A549 (cell line): ENCODE results near the gene TP53I11. TPM values are rescaled to one million over a fixed set of nuclear protein-coding genes. Genes with fewer than 3 reads are reported as not detected.

ENCODE experiments used
- ATAC-seq, 2 experiments: fragments of 200-7000 bp in 1 of 2; fragments of >200 bp in 1 of 2; cut with Nextera tagmentation in 1 of 2; cut with Tn5 transposase in 1 of 2; 3 replicates each; pipeline versions ENCODE4 v1.8.0 to v1.9.1; 2018 to 2020; ENCODE audit warnings: mild to moderate bottlenecking in 1 of 2, moderate library complexity in 1 of 2
- CTCF ChIA-PET: fragments of 300-600 bp; sonication (Branson Sonifier 250); formaldehyde crosslinking; extraction: SDS; loops from one replicate; lab custom pipeline; 2021; ENCODE audit warnings: antibody characterized with exemption, inconsistent platforms; lab: Yijun Ruan, JAX
- POLR2A ChIA-PET: fragments of 350-600 bp; formaldehyde crosslinking; extraction: SDS; loops from one replicate; lab custom pipeline; 2021; ENCODE audit warnings: antibody characterized with exemption, inconsistent platforms; lab: Yijun Ruan, JAX
- DNase-seq, 2 experiments: peaks; one replicate each; pipeline versions ENCODE4 v3.0.0 to v3.0.0-alpha.2; 2011 to 2016; ENCODE audit warnings: low read depth in 1 of 2, low spot score in 1 of 2
- FAIRE-seq: peaks from 2 replicates; lab custom pipeline; 2011; peaks lifted over from hg19 to GRCh38; lab: Jason Lieb, UNC
- H3K27ac ChIP-seq, 2 experiments: fragments of >200 bp; sonication (Bioruptor Twin); formaldehyde crosslinking; 3 replicates each; pipeline ENCODE4 v1.5.1; 2016 to 2017
- H3K4me1 ChIP-seq: fragments of >200 bp; sonication (Bioruptor Twin); formaldehyde crosslinking; 3 replicates; pipeline ENCODE4 v1.6.1; 2016
- H3K4me2 ChIP-seq: fragments of >200 bp; sonication (Bioruptor Twin); formaldehyde crosslinking; 3 replicates; pipeline ENCODE4 v1.6.1; 2016
- H3K4me3 ChIP-seq: fragments of >200 bp; sonication (Bioruptor Twin); formaldehyde crosslinking; 3 replicates; pipeline ENCODE4 v1.5.1; 2016
- H3K9me3 ChIP-seq: fragments of >200 bp; sonication (Bioruptor Twin); formaldehyde crosslinking; 3 replicates; pipeline ENCODE4 v1.6.1; 2016
- BHLHE40 ChIP-seq: IDR thresholded peaks from 2 replicates; pipeline ENCODE4 v1.6.1; 2012; ENCODE audit warnings: low read depth, low read length, inconsistent platforms
- CBX2 ChIP-seq: fragments of 200-600 bp; sonication (generic); IDR thresholded peaks from 2 replicates; pipeline ENCODE4 v1.6.1; 2016; ENCODE audit warnings: low read depth, mild to moderate bottlenecking, borderline replicate concordance
- CEBPB ChIP-seq, 2 experiments: fragments of >200 bp in 1 of 2; sonication (Bioruptor Twin) in 1 of 2; formaldehyde crosslinking in 1 of 2; IDR thresholded peaks; 2 replicates each; pipeline ENCODE4 v1.6.1; 2012 to 2016
- CHD4 ChIP-seq: fragments of 200-600 bp; sonication (generic); IDR thresholded peaks from 2 replicates; pipeline ENCODE4 v1.6.1; 2016; ENCODE audit warnings: antibody characterized with exemption, mild to moderate bottlenecking, borderline replicate concordance
- ESRRA ChIP-seq: fragments of 150-350 bp; IDR thresholded peaks from 2 replicates; pipeline ENCODE4 v1.6.1; 2014; ENCODE audit warnings: mild to moderate bottlenecking, low read length, borderline replicate concordance
- FOSB ChIP-seq: fragments of 250-450 bp; sonication (Bioruptor Pico); IDR thresholded peaks from 2 replicates; pipeline ENCODE4 v1.5.0; 2020; ENCODE audit warnings: mild to moderate bottlenecking, moderate library complexity
- FOXS1 ChIP-seq: fragments of 250-450 bp; sonication (Bioruptor Pico); IDR thresholded peaks from 2 replicates; pipeline ENCODE4 v1.5.0; 2020; ENCODE audit warnings: mild to moderate bottlenecking, moderate library complexity
- HDAC2 ChIP-seq: fragments of 200-600 bp; sonication (generic); IDR thresholded peaks from 2 replicates; pipeline ENCODE4 v1.6.1; 2016
- HEYL ChIP-seq: fragments of 250-450 bp; sonication (Bioruptor Pico); IDR thresholded peaks from 2 replicates; pipeline ENCODE4 v1.8.0; 2021; ENCODE audit warnings: mild to moderate bottlenecking, moderate library complexity
- HOXA7 ChIP-seq: fragments of 250-450 bp; sonication (Bioruptor Pico); IDR thresholded peaks from 2 replicates; pipeline ENCODE4 v1.5.0; 2020; ENCODE audit warnings: mild to moderate bottlenecking, moderate library complexity
- HOXB13 ChIP-seq: fragments of 250-450 bp; sonication (Bioruptor Pico); IDR thresholded peaks from 2 replicates; pipeline ENCODE4 v1.5.0; 2020; ENCODE audit warnings: low read depth, mild to moderate bottlenecking, moderate library complexity
- JUNB ChIP-seq: fragments of >200 bp; sonication (Bioruptor Twin); formaldehyde crosslinking; IDR thresholded peaks from 2 replicates; pipeline ENCODE4 v1.6.1; 2016
- KDM1A ChIP-seq: fragments of 200-600 bp; sonication (generic); IDR thresholded peaks from 2 replicates; pipeline ENCODE4 v1.6.1; 2016; ENCODE audit warnings: low read depth, mild to moderate bottlenecking
- KDM5A ChIP-seq: fragments of 200-600 bp; sonication (generic); IDR thresholded peaks from 2 replicates; pipeline ENCODE4 v1.6.1; 2016; ENCODE audit warnings: antibody characterized with exemption, mild to moderate bottlenecking
- MYC ChIP-seq: IDR thresholded peaks from 2 replicates; pipeline ENCODE4 v1.6.1; 2012; ENCODE audit warnings: mild to moderate bottlenecking, inconsistent platforms, low read length, improper control_type of control experiment, borderline replicate concordance
- NFE2L2 ChIP-seq: fragments of 150-350 bp; conservative IDR thresholded peaks from 2 replicates; pipeline ENCODE4 v1.6.1; 2014; ENCODE audit warnings: low read length
- NPAS2 ChIP-seq: fragments of 250-450 bp; sonication (Bioruptor Pico); IDR thresholded peaks from 2 replicates; pipeline ENCODE4 v1.8.0; 2022; ENCODE audit warnings: mild to moderate bottlenecking, moderate library complexity, borderline replicate concordance
- POLR2A ChIP-seq: IDR thresholded peaks from 2 replicates; pipeline ENCODE4 v1.6.1; 2012; ENCODE audit warnings: mild to moderate bottlenecking, low read length
- RNF2 ChIP-seq: fragments of 200-600 bp; sonication (generic); IDR thresholded peaks from 2 replicates; pipeline ENCODE4 v1.6.1; 2016; ENCODE audit warnings: low read depth, mild to moderate bottlenecking, antibody characterized with exemption, moderate library complexity, borderline replicate concordance
- SMC3 ChIP-seq: fragments of >200 bp; sonication (Bioruptor Twin); formaldehyde crosslinking; IDR thresholded peaks from 3 replicates; pipeline ENCODE4 v1.6.1; 2018; ENCODE audit warnings: inconsistent platforms
- SREBF2 ChIP-seq: fragments of 450-650 bp; IDR thresholded peaks from 2 replicates; pipeline ENCODE4 v1.6.1; 2014; ENCODE audit warnings: mild to moderate bottlenecking, moderate library complexity
- TFCP2L1 ChIP-seq: fragments of 250-450 bp; sonication (Bioruptor Pico); IDR thresholded peaks from 2 replicates; pipeline ENCODE4 v1.5.0; 2021; ENCODE audit warnings: mild to moderate bottlenecking
- TP53 ChIP-seq: fragments of 250-450 bp; sonication (Bioruptor Pico); IDR thresholded peaks from 2 replicates; pipeline ENCODE4 v1.5.0; 2021; ENCODE audit warnings: mild to moderate bottlenecking, moderate library complexity
- ZFP36 ChIP-seq: fragments of 450-650 bp; IDR thresholded peaks from 2 replicates; pipeline ENCODE4 v1.6.1; 2014; ENCODE audit warnings: borderline replicate concordance; ENCODE audit not compliant: partially characterized antibody
- ZNF302 ChIP-seq: fragments of 250-450 bp; sonication (Bioruptor Pico); IDR thresholded peaks from 2 replicates; pipeline ENCODE4 v1.9.0; 2021; ENCODE audit warnings: inconsistent platforms, mild to moderate bottlenecking, moderate library complexity
- WGBS: methylation state at CpG from one replicate; pipeline ENCODE4 v1.1.6; 2017; ENCODE audit errors: missing lambda C conversion rate; 5-methylcytosine and 5-hydroxymethylcytosine counted together
- polyA plus RNA-seq, 4 experiments: library from polyadenylated mRNA; depleted of rRNA in 3 of 4; stranded (reverse); fragments of >200 nt; fragmentation: RNase III in 1 of 4; extraction: RNeasy Plus Mini Kit Qiagen cat#74134 plus additional on column Dnase treatment in 1 of 4; gene quantifications; 2 replicates in 3 of 4; 3 replicates in 1 of 4; pipeline ENCODE4 v1.2.3, GENCODE V29; 2011 to 2017
- TF ChIP-seq, protein P1 (sequence below): IDR thresholded peaks from 2 replicates; pipeline ENCODE4 v1.6.1; 2012
- TF ChIP-seq, protein P2 (sequence below): fragments of >200 bp; sonication (Bioruptor Twin); formaldehyde crosslinking; IDR thresholded peaks from 3 replicates; pipeline ENCODE4 v1.5.1; 2016
- TF ChIP-seq, protein P3 (sequence below): fragments of 450-650 bp; IDR thresholded peaks from 2 replicates; pipeline ENCODE4 v1.6.1; 2014; ENCODE audit warnings: antibody characterized with exemption
- TF ChIP-seq, protein P4 (sequence below): IDR thresholded peaks from 2 replicates; pipeline ENCODE4 v1.6.1; 2012; ENCODE audit warnings: low read depth, borderline replicate concordance
- TF ChIP-seq, protein P5 (sequence below): fragments of 250-450 bp; sonication (Bioruptor Pico); IDR thresholded peaks from 2 replicates; pipeline ENCODE4 v1.5.0; 2021; ENCODE audit warnings: mild to moderate bottlenecking, moderate library complexity, borderline replicate concordance

The TP53I11 gene
- polyA plus RNA-seq, 2 of the 4 experiments (the other 2 are of a cell fraction) = 11.2 to 28.2 TPM

DNA sequence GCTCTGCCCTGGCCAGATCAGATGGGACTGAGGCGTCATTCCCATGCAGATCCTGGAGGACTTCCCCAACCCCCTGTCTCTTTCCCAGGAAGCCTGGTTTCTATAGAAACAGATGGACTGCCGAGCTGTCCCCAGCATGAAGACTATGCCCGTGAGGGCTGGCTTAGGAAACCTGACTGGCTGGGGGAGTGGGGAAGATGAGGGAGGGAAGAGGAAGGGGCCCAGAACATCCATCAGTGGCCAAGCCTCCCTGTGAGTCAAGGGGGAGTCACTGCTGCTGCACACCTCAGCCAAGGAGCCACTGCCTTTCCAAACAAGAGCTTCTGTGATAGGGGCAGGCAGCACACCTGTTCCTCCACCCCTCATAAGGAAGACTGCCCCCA, 5.8 kb downstream of the TP53I11 start:
- FAIRE-seq (no peak), ATAC-seq (no peak), DNase-seq (no peak)
- Histone ChIP-seq H3K4me1 (0 out of 3 replicates have a peak, but pooled peaks cover 4% of the 10 kb centered on the region), H3K4me3 (no peak overlapping the region), H3K27ac (no peak overlapping the region), H3K4me2 (no peak overlapping the region), H3K9me3 (no peaks in the 10 kb centered on the region)
- 44% methylated on average over 3 of the region's 3 CpGs for WGBS
- CTCF ChIA-PET = interaction anchor here (1.0 to 24.5 kb wide), 4 partner anchors 10 to 147 kb away, joined by 3 to 1740 read pairs (median 170); no protein-coding TSS in a partner anchor
- TF ChIP-seq POLR2A = no peak
- TF ChIP-seq HOXB13 (CRISPR knock-in tag) = no peak
- TF ChIP-seq, protein P1, sequence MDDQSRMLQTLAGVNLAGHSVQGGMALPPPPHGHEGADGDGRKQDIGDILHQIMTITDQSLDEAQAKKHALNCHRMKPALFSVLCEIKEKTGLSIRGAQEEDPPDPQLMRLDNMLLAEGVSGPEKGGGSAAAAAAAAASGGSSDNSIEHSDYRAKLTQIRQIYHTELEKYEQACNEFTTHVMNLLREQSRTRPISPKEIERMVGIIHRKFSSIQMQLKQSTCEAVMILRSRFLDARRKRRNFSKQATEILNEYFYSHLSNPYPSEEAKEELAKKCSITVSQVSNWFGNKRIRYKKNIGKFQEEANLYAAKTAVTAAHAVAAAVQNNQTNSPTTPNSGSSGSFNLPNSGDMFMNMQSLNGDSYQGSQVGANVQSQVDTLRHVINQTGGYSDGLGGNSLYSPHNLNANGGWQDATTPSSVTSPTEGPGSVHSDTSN = no peak
- TF ChIP-seq, protein P2, sequence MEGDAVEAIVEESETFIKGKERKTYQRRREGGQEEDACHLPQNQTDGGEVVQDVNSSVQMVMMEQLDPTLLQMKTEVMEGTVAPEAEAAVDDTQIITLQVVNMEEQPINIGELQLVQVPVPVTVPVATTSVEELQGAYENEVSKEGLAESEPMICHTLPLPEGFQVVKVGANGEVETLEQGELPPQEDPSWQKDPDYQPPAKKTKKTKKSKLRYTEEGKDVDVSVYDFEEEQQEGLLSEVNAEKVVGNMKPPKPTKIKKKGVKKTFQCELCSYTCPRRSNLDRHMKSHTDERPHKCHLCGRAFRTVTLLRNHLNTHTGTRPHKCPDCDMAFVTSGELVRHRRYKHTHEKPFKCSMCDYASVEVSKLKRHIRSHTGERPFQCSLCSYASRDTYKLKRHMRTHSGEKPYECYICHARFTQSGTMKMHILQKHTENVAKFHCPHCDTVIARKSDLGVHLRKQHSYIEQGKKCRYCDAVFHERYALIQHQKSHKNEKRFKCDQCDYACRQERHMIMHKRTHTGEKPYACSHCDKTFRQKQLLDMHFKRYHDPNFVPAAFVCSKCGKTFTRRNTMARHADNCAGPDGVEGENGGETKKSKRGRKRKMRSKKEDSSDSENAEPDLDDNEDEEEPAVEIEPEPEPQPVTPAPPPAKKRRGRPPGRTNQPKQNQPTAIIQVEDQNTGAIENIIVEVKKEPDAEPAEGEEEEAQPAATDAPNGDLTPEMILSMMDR = no peak
- TF ChIP-seq FOSB (CRISPR knock-in tag) = no peak
- TF ChIP-seq ZNF302 (CRISPR knock-in tag) = no peak
- TF ChIP-seq SMC3 = no peak
- TF ChIP-seq, protein P3, sequence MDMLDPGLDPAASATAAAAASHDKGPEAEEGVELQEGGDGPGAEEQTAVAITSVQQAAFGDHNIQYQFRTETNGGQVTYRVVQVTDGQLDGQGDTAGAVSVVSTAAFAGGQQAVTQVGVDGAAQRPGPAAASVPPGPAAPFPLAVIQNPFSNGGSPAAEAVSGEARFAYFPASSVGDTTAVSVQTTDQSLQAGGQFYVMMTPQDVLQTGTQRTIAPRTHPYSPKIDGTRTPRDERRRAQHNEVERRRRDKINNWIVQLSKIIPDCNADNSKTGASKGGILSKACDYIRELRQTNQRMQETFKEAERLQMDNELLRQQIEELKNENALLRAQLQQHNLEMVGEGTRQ = no peak
- no peak for TF ChIP-seq CBX2
- TF ChIP-seq HOXA7 (CRISPR knock-in tag) = no peak
- no peak for TF ChIP-seq KDM1A
- TF ChIP-seq NFE2L2 = no peak
- no peak for TF ChIP-seq JUNB
- no peak for TF ChIP-seq MYC
- TF ChIP-seq KDM5A = no peak
- no peak for TF ChIP-seq CHD4
- POLR2A ChIA-PET = no interaction called here

DNA sequence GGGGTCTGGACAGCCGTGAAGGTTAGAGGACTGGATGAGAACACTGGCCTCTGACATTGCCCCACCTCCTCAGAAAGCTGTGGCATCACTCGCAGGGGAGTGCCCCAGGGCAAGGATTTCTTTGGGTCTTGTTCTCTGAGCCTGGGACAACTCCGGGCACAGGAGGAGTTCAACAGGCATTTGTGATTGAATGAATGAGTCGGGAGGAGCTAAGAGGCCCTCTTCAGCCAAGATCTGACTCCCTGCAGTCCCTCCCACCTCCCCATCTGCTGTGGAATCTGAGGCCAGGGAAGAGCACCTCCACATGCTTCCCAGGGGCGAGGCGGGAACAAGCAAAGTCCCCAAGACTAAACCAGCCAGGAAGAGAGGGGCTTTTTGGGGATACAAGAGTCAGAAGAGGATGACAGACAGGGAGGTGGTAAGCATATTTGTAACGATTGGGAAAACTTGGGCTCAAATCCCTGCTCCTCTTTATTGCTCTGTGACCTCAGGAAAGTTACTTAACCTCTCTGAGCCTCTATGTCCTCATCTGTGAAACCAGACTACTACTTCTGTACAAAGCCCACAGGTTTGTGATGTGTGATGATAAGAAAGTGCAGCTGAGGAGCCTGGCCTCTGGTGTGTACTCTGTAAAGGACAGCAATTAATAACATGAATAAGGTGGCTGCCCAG, 6.4 kb downstream of the TP53I11 start:
- ATAC-seq (no peak), DNase-seq (no peak), FAIRE-seq (no peak)
- H3K9me3 ChIP-seq = no peaks in the 10 kb centered on the region
- H3K4me1 ChIP-seq = 0 out of 3 replicates have a peak, but pooled peaks cover 4% of the 10 kb centered on the region
- 81% methylated on average over 6 of the region's 7 CpGs for WGBS
- no peak overlapping the region for H3K4me3 ChIP-seq
- 0 out of 2 replicates have a peak, but pooled peaks have one; percentile 35 for TF ChIP-seq KDM1A
- TF ChIP-seq ZFP36 = peak; percentile 60
- no peak for TF ChIP-seq TP53 (CRISPR knock-in tag)
- TF ChIP-seq HDAC2 = no peak
- ChIA-PET CTCF (interaction anchor here (14.6 to 24.5 kb wide), 2 partner anchors 13 to 148 kb away, joined by 332 to 1740 read pairs; no protein-coding TSS in a partner anchor), POLR2A (no interaction called here)
- H3K4me2 ChIP-seq = no peak overlapping the region
- H3K27ac ChIP-seq = no peak overlapping the region

DNA sequence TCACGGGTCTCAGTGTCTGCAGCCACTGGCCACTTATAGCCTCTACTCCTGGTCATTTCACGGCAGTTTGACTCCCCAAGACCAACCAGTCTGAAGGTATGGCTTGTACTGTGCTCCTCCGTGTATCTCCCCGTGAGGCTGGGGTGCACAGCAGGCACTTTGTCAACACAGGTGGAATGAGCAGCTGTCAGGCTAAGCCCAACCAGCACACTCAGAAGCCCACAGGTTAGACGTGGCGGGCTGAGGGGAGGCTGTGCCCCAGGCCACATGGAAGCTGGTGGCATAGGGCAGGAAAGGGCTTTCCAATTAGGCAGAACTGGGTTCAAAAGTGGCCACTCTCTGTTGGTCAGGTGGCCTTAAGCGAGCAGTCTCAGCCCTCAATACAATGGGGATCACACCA, 7.0 kb downstream of the TP53I11 start:
- FAIRE-seq (no peak), ATAC-seq (no peak), DNase-seq (no peak)
- Histone ChIP-seq H3K4me2 (no peak overlapping the region), H3K4me1 (0 out of 3 replicates have a peak, but pooled peaks cover 4% of the 10 kb centered on the region), H3K4me3 (no peak overlapping the region), H3K9me3 (no peaks in the 10 kb centered on the region), H3K27ac (no peak overlapping the region)
- CTCF ChIA-PET = interaction anchor here (14.6 to 24.5 kb wide), 2 partner anchors 12 to 148 kb away, joined by 332 to 1740 read pairs; no protein-coding TSS in a partner anchor
- 100% methylated on average over 2 of the region's 7 CpGs for WGBS
- POLR2A ChIA-PET = no interaction called here
- TF ChIP-seq HOXA7 (CRISPR knock-in tag) (no peak), NPAS2 (CRISPR knock-in tag) (no peak), FOXS1 (CRISPR knock-in tag) (no peak), RNF2 (no peak), TFCP2L1 (CRISPR knock-in tag) (no peak), BHLHE40 (no peak), SREBF2 (no peak), ESRRA (no peak), CEBPB (IDR thresholded peaks at IDR 0.05) (no peak), HEYL (no peak), JUNB (no peak)
- TF ChIP-seq, protein P4, sequence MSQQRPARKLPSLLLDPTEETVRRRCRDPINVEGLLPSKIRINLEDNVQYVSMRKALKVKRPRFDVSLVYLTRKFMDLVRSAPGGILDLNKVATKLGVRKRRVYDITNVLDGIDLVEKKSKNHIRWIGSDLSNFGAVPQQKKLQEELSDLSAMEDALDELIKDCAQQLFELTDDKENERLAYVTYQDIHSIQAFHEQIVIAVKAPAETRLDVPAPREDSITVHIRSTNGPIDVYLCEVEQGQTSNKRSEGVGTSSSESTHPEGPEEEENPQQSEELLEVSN = no peak
- TF ChIP-seq, protein P5, sequence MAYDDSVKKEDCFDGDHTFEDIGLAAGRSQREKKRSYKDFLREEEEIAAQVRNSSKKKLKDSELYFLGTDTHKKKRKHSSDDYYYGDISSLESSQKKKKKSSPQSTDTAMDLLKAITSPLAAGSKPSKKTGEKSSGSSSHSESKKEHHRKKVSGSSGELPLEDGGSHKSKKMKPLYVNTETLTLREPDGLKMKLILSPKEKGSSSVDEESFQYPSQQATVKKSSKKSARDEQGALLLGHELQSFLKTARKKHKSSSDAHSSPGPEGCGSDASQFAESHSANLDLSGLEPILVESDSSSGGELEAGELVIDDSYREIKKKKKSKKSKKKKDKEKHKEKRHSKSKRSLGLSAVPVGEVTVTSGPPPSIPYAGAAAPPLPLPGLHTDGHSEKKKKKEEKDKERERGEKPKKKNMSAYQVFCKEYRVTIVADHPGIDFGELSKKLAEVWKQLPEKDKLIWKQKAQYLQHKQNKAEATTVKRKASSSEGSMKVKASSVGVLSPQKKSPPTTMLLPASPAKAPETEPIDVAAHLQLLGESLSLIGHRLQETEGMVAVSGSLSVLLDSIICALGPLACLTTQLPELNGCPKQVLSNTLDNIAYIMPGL = no peak
